CD14-positive monocyte (primary cell): ENCODE results near the gene PRKACB. TPM values are rescaled to one million over a fixed set of nuclear protein-coding genes. Genes with fewer than 3 reads are reported as not detected.

Experiments used
- DNase-seq, 3 donors: peaks; one replicate each; pipeline ENCODE4 v3.0.0-alpha.2; 2011 to 2022
- H2AFZ ChIP-seq: 2 replicates; pipeline ENCODE4 v1.6.0; 2012; ENCODE audit warnings: mild to moderate bottlenecking, low read depth, low read length, inconsistent platforms; ENCODE audit not compliant: insufficient read depth, poor library complexity, severe bottlenecking
- H3K27ac ChIP-seq, 2 donors: 1 replicate in 1 of 2; 2 replicates in 1 of 2; pipeline ENCODE4 v1.5.1; 2012 to 2013; ENCODE audit warnings: low read length in 2 of 2, control low read depth in 1 of 2, inconsistent platforms in 1 of 2, low read depth in 1 of 2, mild to moderate bottlenecking in 1 of 2
- H3K27me3 ChIP-seq, 2 donors: one replicate each; pipeline versions ENCODE4 v1.6.0 to v1.6.1; 2011 to 2013; ENCODE audit warnings: low read length in 2 of 2; ENCODE audit not compliant: control insufficient read depth in 2 of 2, insufficient read depth in 2 of 2
- H3K36me3 ChIP-seq, 2 donors: replicated peaks in 1 of 2; 1 replicate in 1 of 2; 2 replicates in 1 of 2; pipeline versions ENCODE4 v1.5.1 to v1.6.1; 2012 to 2013; ENCODE audit warnings: low read length in 2 of 2, control low read depth in 1 of 2, inconsistent platforms in 1 of 2, mild to moderate bottlenecking in 1 of 2; ENCODE audit not compliant: insufficient read depth in 2 of 2, control insufficient read depth in 1 of 2
- H3K4me1 ChIP-seq, 2 donors: 1 replicate in 1 of 2; 2 replicates in 1 of 2; pipeline versions ENCODE4 v1.5.1 to v1.6.1; 2012 to 2013; ENCODE audit warnings: low read length in 2 of 2, control low read depth in 1 of 2, inconsistent platforms in 1 of 2, mild to moderate bottlenecking in 1 of 2, moderate library complexity in 1 of 2; ENCODE audit not compliant: insufficient read depth in 2 of 2, control insufficient read depth in 1 of 2
- H3K4me2 ChIP-seq: replicated peaks from 2 replicates; pipeline ENCODE3; 2012; ENCODE audit warnings: low read length, moderate library complexity, mild to moderate bottlenecking; ENCODE audit not compliant: poor library complexity, severe bottlenecking; ENCODE audit errors: extremely low read depth
- H3K4me3 ChIP-seq, 3 experiments: fragments of 200-600 bp in 1 of 3; sonication (generic) in 1 of 3; replicated peaks in 1 of 3; 1 replicate in 2 of 3; 2 replicates in 1 of 3; pipeline ENCODE4 v1.5.1; 2011 to 2013; ENCODE audit warnings: low read length in 3 of 3, mild to moderate bottlenecking in 3 of 3, control low read depth in 2 of 3, low read depth in 2 of 3, inconsistent platforms in 1 of 3, moderate library complexity in 1 of 3
- H3K79me2 ChIP-seq: 2 replicates; pipeline ENCODE4 v1.6.0; 2012; ENCODE audit warnings: mild to moderate bottlenecking, control low read depth, inconsistent platforms, low read length, moderate library complexity; ENCODE audit not compliant: insufficient read depth
- H3K9ac ChIP-seq: 2 replicates; pipeline ENCODE4 v1.6.0; 2017; ENCODE audit warnings: low read length, mild to moderate bottlenecking; ENCODE audit not compliant: insufficient read depth, poor library complexity, severe bottlenecking
- H3K9me3 ChIP-seq, 2 donors: replicated peaks in 1 of 2; 1 replicate in 1 of 2; 2 replicates in 1 of 2; pipeline versions ENCODE4 v1.5.1 to v1.6.1; 2012 to 2013; ENCODE audit warnings: low read length in 2 of 2, control low read depth in 1 of 2; ENCODE audit not compliant: control insufficient read depth in 1 of 2, insufficient read depth in 1 of 2
- H4K20me1 ChIP-seq: 2 replicates; pipeline ENCODE4 v1.6.0; 2012; ENCODE audit warnings: mild to moderate bottlenecking, low read length, control low read depth, moderate library complexity; ENCODE audit not compliant: insufficient read depth
- H3K27ac Mint-ChIP-seq, 7 donors: one replicate each; pipeline ENCODE4 v1.8.0; 2020; ENCODE audit warnings: mild to moderate bottlenecking in 7 of 7, mixed read lengths in 7 of 7, moderate library complexity in 6 of 7, inconsistent platforms in 2 of 7
- H3K27me3 Mint-ChIP-seq, 3 donors: one replicate each; pipeline ENCODE4 v1.8.0; 2021 to 2022; ENCODE audit warnings: low read depth in 3 of 3, mild to moderate bottlenecking in 3 of 3, mixed read lengths in 3 of 3, moderate library complexity in 3 of 3, inconsistent platforms in 1 of 3
- H3K36me3 Mint-ChIP-seq, 2 donors: one replicate each; pipeline ENCODE4 v1.8.0; 2020; ENCODE audit warnings: mixed read lengths in 2 of 2, inconsistent platforms in 1 of 2, mild to moderate bottlenecking in 1 of 2
- H3K4me1 Mint-ChIP-seq: one replicate; pipeline ENCODE4 v1.8.0; 2020; ENCODE audit warnings: mild to moderate bottlenecking, mixed read lengths
- H3K4me3 Mint-ChIP-seq, 2 donors: one replicate each; pipeline ENCODE4 v1.8.0; 2020; ENCODE audit warnings: mild to moderate bottlenecking in 2 of 2, mixed read lengths in 2 of 2, moderate library complexity in 1 of 2
- H3K9me3 Mint-ChIP-seq, 7 donors: one replicate each; pipeline ENCODE4 v1.8.0; 2020 to 2022; ENCODE audit warnings: mixed read lengths in 7 of 7, mild to moderate bottlenecking in 6 of 7, moderate library complexity in 6 of 7, inconsistent platforms in 2 of 7
- CTCF ChIP-seq: fragments of 200-600 bp; IDR thresholded peaks from one replicate; pipeline ENCODE4 v1.8.0; 2022; ENCODE audit warnings: antibody characterized with exemption, mild to moderate bottlenecking
- WGBS: methylation state at CpG from one replicate; pipeline ENCODE4 v1.1.5; 2013; ENCODE audit warnings: missing lambda C conversion rate; ENCODE audit not compliant: insufficient coverage; 5-methylcytosine and 5-hydroxymethylcytosine counted together
- intact Hi-C, 2 donors: fragments of 100-400 bp; cut with micrococcal nuclease; formaldehyde crosslinking; loops; one replicate each; pipeline versions ENCODE4 v1.15.0 to v1.15.1; 2023
- polyA plus RNA-seq, 3 donors: library from polyadenylated mRNA; depleted of rRNA in 1 of 3; unstranded in 2 of 3; stranded (reverse) in 1 of 3; fragments of 300-500 nt in 2 of 3; fragments of >200 nt in 1 of 3; fragmentation: Illumina TruSeq in 2 of 3; gene quantifications; 1 replicate in 2 of 3; 2 replicates in 1 of 3; pipeline ENCODE4 v1.2.3, GENCODE V29; 2012 to 2021

Gene PRKACB
- polyA plus RNA-seq, 3 donors = 2.5 to 14.5 (median 13.8) TPM

- Histone ChIP-seq H4K20me1 (no peaks in the 10 kb centered on the region), H3K27me3 (no peaks in the 10 kb centered on the region), H3K9me3 (peaks cover 2 to 4% of the 10 kb centered on the region in 2 donors), H3K4me3 (no peak overlapping the region), H3K4me1 (peaks cover 0 to 5% of the 10 kb centered on the region in 2 donors), H3K36me3 (no peaks in the 10 kb centered on the region), H3K9ac (no peak overlapping the region), H3K27ac (no peak overlapping the region), H3K79me2 (no peaks in the 10 kb centered on the region), H3K4me2 (no peak overlapping the region), H2AFZ (no peak overlapping the region)
- Mint-ChIP-seq H3K9me3 (peaks cover 1 to 14% (median 4%) of the 10 kb centered on the region in 7 donors), H3K27me3 (no peaks in the 10 kb centered on the region), H3K27ac (no peak overlapping the region), H3K4me1 (peaks cover 8% of the 10 kb centered on the region), H3K4me3 (no peak overlapping the region), H3K36me3 (no peaks in the 10 kb centered on the region)
- intact Hi-C loops = no loop called here
- 93% methylated on average over 3 of the region's 11 CpGs for WGBS
- no peak for DNase-seq
- TF ChIP-seq CTCF = no peak
Measured at GRCh38 chr1:84247425-84248220, 103.6 kb downstream of the PRKACB start.

GRCh38 chr1:84250668-84251067, 106.6 kb downstream of the PRKACB start:
- H3K27me3 ChIP-seq = no peaks in the 10 kb centered on the region
- H3K9me3 Mint-ChIP-seq = peaks cover 1 to 6% (median 4%) of the 10 kb centered on the region in 7 donors
- no peak overlapping the region for H3K27ac Mint-ChIP-seq
- no peak overlapping the region for H2AFZ ChIP-seq
- peaks cover 0 to 5% of the 10 kb centered on the region in 2 donors for H3K4me1 ChIP-seq
- H3K27me3 Mint-ChIP-seq = peaks cover 0 to 2% (median 0%) of the 10 kb centered on the region in 3 donors
- H3K79me2 ChIP-seq = no peaks in the 10 kb centered on the region
- peaks cover 0 to 4% of the 10 kb centered on the region in 2 donors for H3K9me3 ChIP-seq
- no peaks in the 10 kb centered on the region for H3K36me3 ChIP-seq
- no peaks in the 10 kb centered on the region for H4K20me1 ChIP-seq
- H3K27ac ChIP-seq = no peak overlapping the region
- H3K4me1 Mint-ChIP-seq = peaks cover 8% of the 10 kb centered on the region
- TF ChIP-seq CTCF = no peak
- no peak overlapping the region for H3K4me2 ChIP-seq
- H3K36me3 Mint-ChIP-seq = no peaks in the 10 kb centered on the region
- DNase-seq = no peak
- H3K9ac ChIP-seq = no peak overlapping the region
- H3K4me3 Mint-ChIP-seq = no peak overlapping the region
- H3K4me3 ChIP-seq = no peak overlapping the region
- intact Hi-C loops = no loop called here
- no CpG with 5 or more reads among the region's 2 CpGs for WGBS
